GM18526 (cell line): ENCODE data around the gene E2F2.

Experiments
- POLR2A ChIP-seq: IDR thresholded peaks from 3 replicates; pipeline ENCODE4 v1.6.1; 2011; ENCODE audit not compliant: insufficient read length; ENCODE audit errors: extremely low read depth

Gene E2F2

DNA sequence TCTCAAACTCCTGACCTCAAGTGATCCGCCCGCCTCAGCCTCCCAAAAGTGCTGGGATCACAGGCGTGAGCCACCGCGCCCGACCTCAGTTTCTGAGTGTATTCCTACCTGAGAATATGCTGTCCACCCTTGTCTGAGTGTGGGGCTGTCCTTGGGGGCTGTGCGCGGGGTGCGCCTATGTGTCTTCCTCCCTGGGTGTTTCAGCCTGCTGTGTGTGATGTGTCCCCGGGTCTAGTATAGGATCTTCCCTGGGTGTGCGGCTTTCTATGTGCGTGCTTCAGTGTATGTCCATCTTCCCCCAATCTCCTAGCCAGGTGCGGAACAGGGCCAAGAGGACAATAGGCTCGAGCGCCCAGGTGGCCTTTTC is 36.6 kb upstream of the E2F2 start:
- TF ChIP-seq POLR2A, result no peak

DNA sequence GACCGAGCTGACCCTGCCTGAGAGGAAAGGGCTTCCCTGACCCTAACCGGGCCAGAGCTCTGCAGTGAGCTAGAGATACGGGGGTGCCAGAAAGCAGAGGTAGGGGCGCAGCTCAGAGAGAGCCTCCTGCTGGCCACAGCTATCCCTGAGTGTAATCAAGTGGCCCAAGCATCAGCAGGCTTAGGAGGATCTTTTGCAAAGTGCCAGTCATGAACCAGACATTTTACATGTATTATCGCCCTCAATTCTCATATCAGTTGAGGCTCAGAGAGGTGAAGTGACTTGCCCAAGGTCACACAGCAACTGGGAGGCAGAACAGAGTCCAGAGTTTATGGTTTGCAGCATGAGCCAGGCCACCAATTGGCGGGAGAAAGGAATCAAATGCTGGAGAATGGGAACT is 35.3 kb upstream of the E2F2 start:
- TF ChIP-seq POLR2A, result no peak

DNA sequence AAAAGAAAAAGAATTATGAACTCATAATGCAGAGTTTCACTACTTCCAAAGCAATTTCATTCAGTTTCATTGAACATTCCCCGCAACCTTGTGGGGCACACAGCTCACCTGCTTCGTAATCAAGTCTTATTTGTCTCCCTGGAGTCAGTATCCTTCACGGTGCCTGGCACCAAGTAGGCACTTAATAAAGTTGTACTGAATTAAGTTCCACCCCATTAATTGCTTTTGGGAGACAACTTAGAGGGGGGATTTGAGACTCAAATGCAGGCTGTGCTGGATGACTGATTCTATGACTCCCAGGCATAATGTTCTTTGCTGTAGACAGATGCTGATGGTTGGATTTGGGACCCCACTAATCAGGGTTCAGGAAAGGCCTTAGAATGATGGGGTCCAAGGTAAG is 34.7 kb upstream of the E2F2 start:
- TF ChIP-seq POLR2A, result no peak

DNA sequence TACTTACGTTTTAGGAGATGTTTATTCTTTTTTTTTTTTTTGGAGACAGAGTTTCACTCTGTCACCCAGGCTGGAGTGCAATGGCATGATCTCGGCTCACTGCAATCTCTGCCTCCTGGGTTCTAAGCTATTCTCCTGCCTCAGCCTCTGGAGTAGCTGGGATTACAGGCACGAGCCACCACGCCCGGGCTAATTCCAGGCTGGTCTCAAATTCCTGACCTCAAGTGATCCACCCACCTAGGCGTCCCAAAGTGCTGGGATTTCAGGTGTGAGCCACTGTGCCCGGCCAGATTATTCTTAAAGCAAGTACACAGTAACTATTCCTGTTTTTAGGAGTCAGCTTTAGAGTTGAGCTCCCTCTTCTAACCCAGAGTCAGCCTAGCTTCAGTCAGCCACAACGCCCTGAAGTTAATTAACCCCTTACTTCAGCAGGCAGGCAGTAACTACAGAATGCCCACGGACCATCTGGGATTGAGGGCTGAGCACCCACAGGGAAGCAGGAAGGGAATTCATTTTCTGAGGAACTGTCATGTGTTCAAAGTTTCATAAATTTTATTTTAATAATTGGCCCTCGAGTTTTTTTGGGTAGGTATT is 33.6 kb upstream of the E2F2 start:
- no peak for TF ChIP-seq POLR2A

DNA sequence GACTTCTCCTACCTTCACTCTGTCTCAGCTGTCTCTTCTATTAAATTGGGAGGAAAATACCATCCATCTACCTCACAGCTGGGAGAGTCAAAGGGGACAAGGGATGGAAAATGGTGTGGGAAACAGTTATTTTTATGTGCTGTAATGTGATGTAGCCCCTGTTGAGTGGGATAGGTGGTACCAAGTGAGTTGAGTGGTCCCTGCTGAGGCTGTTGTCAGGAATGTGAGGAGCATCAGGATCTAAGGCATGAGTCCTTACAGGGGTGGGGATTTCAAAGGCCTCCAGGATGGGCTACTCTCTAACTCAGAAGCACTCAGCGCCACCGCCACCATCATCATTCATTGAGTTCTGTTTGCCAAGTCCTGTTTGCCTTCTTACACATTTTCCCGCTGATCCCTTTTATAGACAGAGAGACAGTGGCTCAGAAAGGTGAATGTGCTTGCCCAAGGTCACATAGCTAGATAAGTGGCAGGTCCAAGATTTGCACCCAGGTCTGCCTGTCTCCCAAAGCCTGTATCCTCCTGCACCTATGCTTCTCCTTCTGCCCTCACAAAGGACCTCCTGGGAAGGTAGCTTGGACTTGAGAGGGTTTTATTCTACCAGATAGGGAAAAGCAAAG is 32.8 kb upstream of the E2F2 start:
- no peak for TF ChIP-seq POLR2A

DNA sequence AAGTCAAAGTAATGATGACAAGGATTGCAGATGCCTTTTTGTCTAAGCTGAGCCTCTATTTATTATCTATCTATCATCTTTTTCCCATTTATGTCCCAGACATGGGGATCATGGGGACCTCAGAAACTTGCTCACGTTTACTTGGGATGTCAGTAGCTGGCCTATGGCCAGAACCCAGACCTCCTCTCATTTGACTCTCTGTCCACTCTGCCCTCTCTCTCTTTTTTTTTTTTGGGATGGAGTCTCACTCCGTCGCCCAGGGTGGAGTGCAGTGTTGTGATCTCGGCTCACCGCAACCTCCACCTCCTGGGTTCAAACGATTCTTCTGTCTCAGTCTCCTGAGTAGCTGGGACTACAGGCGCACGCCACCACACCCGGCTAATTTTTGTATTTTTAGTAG is 32.0 kb upstream of the E2F2 start:
- TF ChIP-seq POLR2A, result no peak

DNA sequence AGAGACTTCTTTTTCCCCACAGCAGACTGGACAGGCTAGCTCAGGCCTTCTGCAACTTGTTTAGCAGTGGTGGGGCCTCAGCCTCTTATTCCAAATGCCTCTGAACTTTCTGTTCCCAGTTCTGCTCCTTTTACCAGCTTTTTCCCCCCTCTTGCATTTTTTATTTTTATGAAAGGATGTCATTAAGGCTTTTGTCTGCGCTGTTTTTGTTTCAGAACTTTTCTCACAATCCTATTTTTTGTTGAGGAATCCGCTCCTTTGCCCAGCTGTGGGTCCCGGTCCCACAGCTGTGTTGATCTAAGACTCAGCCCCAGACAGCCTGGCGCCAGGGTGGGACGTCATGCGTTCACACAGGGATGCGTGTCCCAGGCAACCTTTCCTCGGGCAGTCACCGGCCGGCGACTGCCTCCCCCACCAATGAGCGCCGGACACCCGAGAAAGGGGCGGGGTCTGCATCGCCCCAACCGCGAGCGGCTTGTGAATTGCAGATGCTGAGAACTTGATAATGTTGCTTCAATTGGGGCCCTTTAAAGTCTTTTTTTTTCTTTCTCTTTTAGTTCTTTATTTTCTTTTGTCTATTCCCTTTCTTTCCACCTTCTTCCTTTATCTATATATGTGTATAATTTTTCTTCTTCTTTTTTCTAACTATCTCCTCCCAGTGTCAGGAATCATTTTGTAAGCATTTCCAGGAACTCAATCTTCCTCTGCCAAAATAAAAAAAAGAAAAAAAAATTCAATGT is 31.3 kb upstream of the E2F2 start:
- no peak for TF ChIP-seq POLR2A

DNA sequence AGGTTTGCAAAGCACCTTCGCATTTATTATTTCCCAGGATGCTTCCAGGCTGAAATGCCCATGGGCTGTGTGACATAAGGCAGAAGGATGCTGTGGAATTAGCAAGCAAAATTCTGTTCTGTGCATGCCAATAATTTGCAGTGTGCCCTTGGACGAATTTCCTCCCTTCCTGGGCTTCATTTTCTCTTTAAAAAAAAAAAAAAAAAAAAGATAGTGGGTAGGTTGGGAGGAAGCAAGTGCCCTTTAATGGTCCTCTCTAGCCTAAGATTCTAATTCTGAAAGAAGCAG is 30.7 kb upstream of the E2F2 start:
- TF ChIP-seq POLR2A, result no peak

DNA sequence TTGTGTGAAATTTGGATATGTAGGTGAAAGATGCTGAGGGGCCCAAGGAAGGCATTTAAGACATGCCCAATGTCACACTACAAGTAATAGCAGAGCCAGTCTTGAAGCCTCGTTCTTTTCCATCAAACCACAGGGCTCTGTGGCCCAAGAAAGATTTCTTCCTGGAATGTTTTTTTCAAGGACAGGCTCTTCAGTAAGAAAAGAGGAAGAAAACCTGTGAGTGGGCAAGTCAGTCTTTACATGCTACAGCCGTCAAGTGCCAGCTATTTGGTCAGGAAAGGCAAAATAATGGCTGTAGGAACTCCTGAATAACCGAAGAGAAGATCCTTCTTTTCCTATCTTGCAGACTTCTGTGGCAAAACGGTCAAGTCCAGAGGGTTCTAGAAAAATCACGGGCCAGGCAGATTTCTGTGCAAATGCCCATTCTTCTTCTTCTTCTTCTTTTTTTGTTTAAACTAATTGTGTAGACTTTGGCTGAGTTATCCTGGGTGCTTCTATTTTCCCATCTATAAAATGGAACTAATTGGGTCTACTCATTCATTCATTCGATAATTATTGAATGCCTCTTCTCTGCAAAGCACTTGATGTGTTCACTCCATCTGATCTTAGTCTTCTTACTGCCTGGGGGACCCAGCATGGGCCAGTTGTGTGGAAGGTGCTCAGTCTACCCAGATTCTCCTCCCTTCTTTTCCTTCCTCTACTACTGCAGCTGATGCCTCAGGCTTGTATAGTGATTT is 30.2 kb upstream of the E2F2 start:
- no peak for TF ChIP-seq POLR2A

DNA sequence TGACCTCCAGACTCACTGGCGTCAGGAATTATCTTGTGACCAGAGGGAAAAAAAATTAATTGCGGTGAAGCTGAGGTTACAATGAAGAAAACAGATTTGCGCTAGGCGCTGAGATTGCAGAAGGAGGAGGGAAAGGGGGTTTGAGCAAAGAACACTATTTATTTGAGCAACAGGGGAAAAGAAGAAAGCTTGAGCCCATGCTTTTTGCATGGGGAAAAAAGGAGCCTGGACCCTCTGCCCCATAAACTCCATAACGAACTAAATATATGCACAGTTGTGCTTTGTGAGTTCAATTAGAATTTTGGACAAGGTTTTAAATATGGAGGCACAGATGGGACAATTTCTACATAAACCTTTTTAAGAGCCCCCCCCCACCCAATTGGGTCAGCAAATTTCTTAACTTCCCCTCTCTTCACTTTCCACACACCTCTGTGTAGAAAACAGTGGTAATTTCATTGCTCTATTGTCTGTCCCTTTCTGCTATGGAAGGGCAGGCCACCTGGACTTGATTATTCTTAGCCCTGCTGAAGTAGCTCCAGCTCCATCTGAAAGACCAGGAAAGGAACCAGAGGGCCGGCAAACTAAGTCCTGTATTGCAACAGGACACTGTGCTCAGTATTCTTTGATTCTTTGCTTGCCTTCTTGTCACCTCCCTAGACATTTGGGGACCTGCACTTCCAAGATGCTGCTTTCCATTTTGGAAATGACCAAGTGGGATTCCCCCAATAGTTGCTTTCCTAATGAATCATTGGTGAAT is 29.1 kb upstream of the E2F2 start:
- no peak for TF ChIP-seq POLR2A

DNA sequence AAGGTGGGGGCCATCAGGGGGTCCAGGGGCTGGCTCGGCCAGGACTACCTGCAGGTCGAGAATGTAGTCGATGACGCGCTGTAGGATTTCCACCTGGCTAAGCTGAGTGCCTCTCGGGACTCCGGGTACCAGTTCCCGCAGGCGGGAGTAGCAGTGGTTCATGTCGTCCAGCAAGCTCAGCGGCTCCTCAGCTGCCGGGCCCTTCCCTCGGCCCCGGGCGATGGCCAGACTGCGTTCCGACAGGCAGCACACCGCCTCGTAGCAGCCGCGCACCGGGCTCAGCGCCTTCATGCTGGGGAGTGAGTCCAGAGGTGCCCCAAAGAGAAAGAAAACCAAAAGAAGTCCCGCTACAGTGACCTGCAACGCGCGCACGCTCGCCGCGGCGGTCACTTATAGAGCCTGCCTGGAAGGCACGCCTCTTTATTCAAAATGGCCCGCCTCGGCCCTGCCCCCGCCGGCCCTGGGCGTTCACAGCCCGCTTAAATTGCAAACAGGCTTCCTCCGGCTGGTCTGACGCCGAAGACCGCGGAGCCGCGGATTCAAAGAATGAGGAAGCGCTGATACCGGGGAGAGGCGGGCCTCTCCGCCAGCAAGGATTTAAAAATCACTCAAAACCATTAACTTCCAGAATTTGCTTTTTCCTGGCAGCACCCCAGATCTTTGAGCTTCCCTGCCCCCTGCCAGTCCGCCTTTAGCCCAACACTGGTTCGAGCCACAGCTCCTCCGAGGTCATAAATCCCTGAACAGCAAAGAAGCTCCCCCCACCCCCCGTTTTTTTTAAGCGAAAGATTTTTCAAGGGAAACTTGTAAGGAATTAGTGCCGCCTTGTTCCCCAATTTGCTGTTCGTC is 28.3 kb upstream of the E2F2 start, which contains the start of gene ID3:
Gene ID3, minus strand, starts transcription at position 366 of the 849 bp plus-strand sequence. Its CDS starts 75 bp downstream, at position 291.
- TF ChIP-seq POLR2A, result peak; percentile 98

DNA sequence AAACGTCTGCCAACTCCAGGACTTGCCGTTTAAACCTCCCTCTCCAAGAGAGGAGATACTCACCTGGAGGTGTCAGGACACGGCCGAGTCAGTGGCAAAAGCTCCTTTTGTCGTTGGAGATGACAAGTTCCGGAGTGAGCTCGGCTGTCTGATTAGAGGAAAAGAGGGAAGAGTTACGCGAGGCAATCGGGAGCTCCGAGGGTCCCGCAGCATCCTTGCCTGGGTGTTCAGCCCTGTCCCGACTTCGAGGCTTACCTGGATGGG is 27.8 kb upstream of the E2F2 start:
- no peak for TF ChIP-seq POLR2A

DNA sequence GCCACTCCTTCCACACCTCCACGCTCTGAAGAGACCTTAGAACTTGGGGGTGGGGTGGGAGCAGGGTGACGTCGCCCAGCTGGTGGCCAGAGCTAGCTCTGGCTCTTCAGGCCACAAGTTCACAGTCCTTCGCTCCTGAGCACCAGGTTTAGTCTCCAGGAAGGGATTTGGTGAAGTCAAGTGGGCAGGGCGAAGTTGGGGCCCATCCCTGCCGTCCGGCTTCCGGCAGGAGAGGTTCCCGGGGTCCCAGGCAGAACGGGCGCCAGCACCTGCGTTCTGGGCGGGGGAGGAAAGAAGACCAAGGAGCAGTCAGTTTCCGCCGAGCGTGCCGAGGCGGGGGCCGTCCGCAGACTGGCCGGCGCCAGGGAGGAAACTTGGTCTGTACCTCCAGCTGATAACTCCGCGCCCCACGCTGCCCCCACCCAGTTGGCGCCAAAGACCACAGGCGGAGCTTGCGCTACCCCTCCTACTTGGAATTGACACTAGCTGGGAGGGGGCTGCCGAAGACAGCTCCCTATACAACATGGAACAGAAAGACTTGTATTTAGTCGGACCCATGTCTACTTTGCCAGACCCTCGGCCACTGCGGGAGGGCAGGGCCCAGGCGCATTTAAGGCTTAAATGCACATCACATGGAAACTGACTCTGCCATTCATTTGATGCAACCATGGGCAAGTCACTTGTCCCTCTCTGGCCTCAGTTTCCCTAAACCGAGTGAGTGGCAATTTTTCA is 27.3 kb upstream of the E2F2 start:
- peak; percentile 31 for TF ChIP-seq POLR2A

DNA sequence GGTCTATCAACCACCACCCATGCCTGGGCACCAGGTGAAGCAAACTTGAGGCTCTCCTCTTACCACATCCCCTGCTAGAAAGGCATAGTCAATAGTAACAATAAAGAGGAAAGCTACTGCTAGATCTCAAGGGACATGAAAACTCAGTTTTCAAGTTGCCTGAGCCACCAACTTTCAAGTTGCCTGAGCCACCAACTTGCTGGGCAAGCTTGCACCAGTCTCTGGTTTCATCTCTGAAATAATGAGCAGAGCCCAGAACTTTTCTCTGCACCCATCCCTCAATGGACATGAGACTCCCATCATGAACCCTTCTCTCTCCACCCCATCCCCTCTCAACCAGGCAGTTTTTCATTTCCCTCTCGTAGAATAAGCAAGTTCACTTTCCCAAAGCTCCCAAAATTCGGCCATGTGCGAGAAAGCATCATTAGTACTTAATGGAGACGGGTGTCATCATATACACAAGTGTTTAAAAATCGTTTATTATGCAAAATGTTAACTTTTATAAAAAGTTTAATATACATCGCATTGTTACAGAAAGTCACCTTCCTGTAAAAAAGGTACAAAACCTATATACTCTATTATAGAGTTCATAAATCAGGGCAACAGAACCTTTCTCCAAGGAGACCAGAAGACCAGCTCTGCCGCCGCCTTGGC is 26.6 kb upstream of the E2F2 start:
- TF ChIP-seq POLR2A, result no peak
